Ovary (tissue), 9 donors: Measurements from ENCODE around the gene AIG1. TPM values are rescaled to one million over a fixed set of nuclear protein-coding genes. Genes with fewer than 3 reads are reported as not detected.

ENCODE experiments used
- DNase-seq, 5 donors: peaks; one replicate each; pipeline ENCODE4 v3.0.0-alpha.2; 2019 to 2020
- H3K27ac ChIP-seq, 2 donors: fragments of 200-600 bp; one replicate each; pipeline versions ENCODE4 v1.5.1 to v1.8.0; 2019 to 2022
- H3K27me3 ChIP-seq: fragments of 200-600 bp; one replicate; pipeline ENCODE4 v1.8.0; 2022
- H3K36me3 ChIP-seq: fragments of 200-600 bp; sonication (generic); one replicate; pipeline ENCODE4 v1.5.1; 2019
- H3K4me1 ChIP-seq: one replicate; pipeline ENCODE4 v1.8.1; 2013; ENCODE audit warnings: mild to moderate bottlenecking, moderate library complexity; ENCODE audit not compliant: insufficient read depth
- H3K4me3 ChIP-seq: fragments of 200-600 bp; sonication (generic); one replicate; pipeline ENCODE4 v1.5.1; 2017
- H3K9me3 ChIP-seq, 2 donors: fragments of 200-600 bp in 1 of 2; sonication (generic) in 1 of 2; one replicate each; pipeline versions ENCODE4 v1.5.1 to v1.8.1; 2013 to 2019; ENCODE audit warnings: mild to moderate bottlenecking in 1 of 2, moderate library complexity in 1 of 2
- EP300 ChIP-seq: sonication (generic); formaldehyde crosslinking; IDR thresholded peaks from one replicate; pipeline ENCODE4 v1.6.1; 2017; ENCODE audit warnings: antibody characterized with exemption
- POLR2A ChIP-seq: fragments of 450-650 bp; IDR thresholded peaks from one replicate; pipeline ENCODE4 v1.6.1; 2017; ENCODE audit warnings: antibody characterized with exemption, mild to moderate bottlenecking, moderate library complexity
- WGBS, 3 donors: extraction: QIAGEN DNeasy Blood & Tissue Kit in 1 of 3; methylation state at CpG; one replicate each; pipeline versions ENCODE4 v1.1.5 to v1.1.7; 2013 to 2017; 5-methylcytosine and 5-hydroxymethylcytosine counted together
- intact Hi-C, 4 donors: fragments of 100-400 bp; cut with DNase I; formaldehyde crosslinking; loops; one replicate each; pipeline versions ENCODE4 v1.11.0 to v1.15.1; 2022 to 2023
- polyA plus RNA-seq, 2 donors: library from polyadenylated mRNA; stranded (reverse); fragments of 200-250 nt in 1 of 2; fragments of 350-450 nt in 1 of 2; fragmentation: Illumina TruSeq in 1 of 2; extraction: RNeasy Lipid Tissue Mini Kit (QIAGEN cat#74804) in 1 of 2; gene quantifications; one replicate each; pipeline ENCODE4 v1.2.3, GENCODE V29; 2013 to 2014
- total RNA-seq, 7 donors: library from RNA; depleted of rRNA in 2 of 7; stranded (reverse); fragments of >200 nt in 2 of 7; fragmentation: NEBNext Ultra II Directional in 3 of 7; extraction: Animal tissue kit (Norgen Biotek cat#: 25700) in 3 of 7; gene quantifications; one replicate each; pipeline versions ENCODE4 v1.1.0 to v1.2.4, GENCODE V29; 2016 to 2023
- TF ChIP-seq, protein P1 (sequence below), 3 donors: fragments of 450-650 bp in 2 of 3; fragments of 200-600 bp in 1 of 3; IDR thresholded peaks; one replicate each; pipeline versions ENCODE4 v1.5.1 to v1.8.0; 2016 to 2022; ENCODE audit warnings: antibody characterized with exemption in 3 of 3, mild to moderate bottlenecking in 1 of 3
- donor health status: DM: no; HTN: no; CAD: no; lungs with moderate emphysema.
- donor health status: DM: no; HTN: no; CAD: no.
- donor health status: Bipolar disorder and iron deficiency.
- donor health status: DM: yes; HTN: yes; CAD: no.
- donor health status: DM: no; HTN: no; CAD: no.
- donor health status: DM: yes; HTN: yes; CAD: no.

AIG1 gene
- total and polyA plus RNA-seq, 9 donors = 27.8 to 91.0 (median 37.3) TPM

DNA sequence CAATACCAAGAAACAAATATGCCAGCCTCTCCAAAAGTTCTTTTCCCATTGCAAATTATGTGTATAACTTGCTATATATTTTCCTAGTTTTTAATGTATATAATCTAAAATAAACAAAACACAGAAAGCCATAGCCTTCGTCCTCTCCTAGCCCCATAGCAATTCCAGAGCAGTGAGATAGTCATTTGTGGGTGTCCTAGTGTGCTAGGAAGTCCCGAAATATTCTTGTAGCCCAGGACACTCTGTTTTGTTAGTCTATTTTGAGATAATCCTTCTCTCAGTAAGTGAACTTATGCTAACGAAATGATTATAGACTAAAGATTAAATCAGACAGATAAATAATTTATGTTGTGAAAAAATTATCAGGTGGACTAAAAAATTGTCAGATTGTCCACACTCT, 90.7 kb downstream of the AIG1 start:
- Histone ChIP-seq H3K4me3 (no peak overlapping the region), H3K27me3 (no peaks in the 10 kb centered on the region), H3K9me3 (no peaks in the 10 kb centered on the region), H3K27ac (no peak overlapping the region), H3K4me1 (no peaks in the 10 kb centered on the region), H3K36me3 (no peaks in the 10 kb centered on the region)
- WGBS, 3 donors = 93 to 98% (median 93%) methylated on average over 3 of the region's 3 CpGs
- TF ChIP-seq EP300 = no peak
- TF ChIP-seq POLR2A = no peak
- TF ChIP-seq, protein P1, sequence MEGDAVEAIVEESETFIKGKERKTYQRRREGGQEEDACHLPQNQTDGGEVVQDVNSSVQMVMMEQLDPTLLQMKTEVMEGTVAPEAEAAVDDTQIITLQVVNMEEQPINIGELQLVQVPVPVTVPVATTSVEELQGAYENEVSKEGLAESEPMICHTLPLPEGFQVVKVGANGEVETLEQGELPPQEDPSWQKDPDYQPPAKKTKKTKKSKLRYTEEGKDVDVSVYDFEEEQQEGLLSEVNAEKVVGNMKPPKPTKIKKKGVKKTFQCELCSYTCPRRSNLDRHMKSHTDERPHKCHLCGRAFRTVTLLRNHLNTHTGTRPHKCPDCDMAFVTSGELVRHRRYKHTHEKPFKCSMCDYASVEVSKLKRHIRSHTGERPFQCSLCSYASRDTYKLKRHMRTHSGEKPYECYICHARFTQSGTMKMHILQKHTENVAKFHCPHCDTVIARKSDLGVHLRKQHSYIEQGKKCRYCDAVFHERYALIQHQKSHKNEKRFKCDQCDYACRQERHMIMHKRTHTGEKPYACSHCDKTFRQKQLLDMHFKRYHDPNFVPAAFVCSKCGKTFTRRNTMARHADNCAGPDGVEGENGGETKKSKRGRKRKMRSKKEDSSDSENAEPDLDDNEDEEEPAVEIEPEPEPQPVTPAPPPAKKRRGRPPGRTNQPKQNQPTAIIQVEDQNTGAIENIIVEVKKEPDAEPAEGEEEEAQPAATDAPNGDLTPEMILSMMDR (IDR thresholded peaks at IDR 0.05) = no peak
- intact Hi-C loops = no loop called here
- no peak for DNase-seq

DNA sequence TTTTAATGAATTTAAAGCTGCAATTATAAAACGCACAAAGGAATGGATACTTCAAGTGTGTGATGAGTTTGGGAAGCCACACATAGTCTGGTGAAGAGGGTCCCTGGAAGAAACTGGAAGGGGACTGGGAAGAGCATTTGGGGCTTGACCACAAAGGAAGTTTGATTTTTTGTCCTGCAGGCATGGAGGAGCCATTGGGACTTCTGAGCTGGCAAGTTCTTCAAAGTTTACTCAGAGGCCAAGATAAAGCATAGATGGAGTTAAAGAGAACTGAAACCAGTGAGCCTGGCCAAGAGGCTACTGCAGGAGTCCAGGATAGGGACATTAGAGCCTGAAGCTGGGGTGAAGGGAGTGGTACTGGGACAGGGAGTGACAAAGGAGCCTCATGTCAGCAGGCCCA, 95.0 kb downstream of the AIG1 start:
- Histone ChIP-seq H3K27me3 (no peaks in the 10 kb centered on the region), H3K9me3 (no peaks in the 10 kb centered on the region), H3K4me3 (no peak overlapping the region), H3K36me3 (no peaks in the 10 kb centered on the region), H3K27ac (no peak overlapping the region), H3K4me1 (no peaks in the 10 kb centered on the region)
- DNase-seq = no peak
- no peak for TF ChIP-seq POLR2A
- WGBS, 3 donors = 95 to 100% (median 98%) methylated on average over 1 of the region's 1 CpG
- intact Hi-C loops = no loop called here

DNA sequence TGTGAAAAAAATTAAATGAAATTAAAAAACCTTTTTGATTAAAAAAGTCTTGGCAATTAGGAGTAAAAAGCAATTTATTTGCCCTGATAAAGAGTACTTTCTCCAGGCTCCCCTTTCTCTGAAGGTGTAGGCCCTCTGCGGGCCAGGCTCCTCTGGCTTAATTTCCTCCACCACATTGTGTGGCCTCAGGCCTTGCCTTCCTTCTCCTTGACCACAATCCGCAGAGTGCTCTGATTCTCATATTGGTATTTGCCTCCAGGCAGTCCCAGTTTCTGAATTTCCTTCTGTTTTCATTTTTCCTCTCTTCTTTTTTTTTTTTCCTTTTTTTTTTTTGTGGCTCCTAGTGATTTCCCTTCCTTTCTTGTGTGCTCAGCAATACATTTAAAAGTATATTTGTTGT, 96.4 kb downstream of the AIG1 start:
- TF ChIP-seq, protein P1 (IDR thresholded peaks at IDR 0.05) = no peak
- TF ChIP-seq EP300 (no peak), POLR2A (no peak)
- 47 to 91% (median 89%) methylated on average over 2 of the region's 2 CpGs for WGBS, 3 donors
- Histone ChIP-seq H3K27ac (no peak overlapping the region), H3K4me3 (no peak overlapping the region), H3K4me1 (no peaks in the 10 kb centered on the region), H3K36me3 (no peaks in the 10 kb centered on the region), H3K9me3 (no peaks in the 10 kb centered on the region), H3K27me3 (no peaks in the 10 kb centered on the region)
- intact Hi-C loops = no loop called here
- no peak for DNase-seq

DNA sequence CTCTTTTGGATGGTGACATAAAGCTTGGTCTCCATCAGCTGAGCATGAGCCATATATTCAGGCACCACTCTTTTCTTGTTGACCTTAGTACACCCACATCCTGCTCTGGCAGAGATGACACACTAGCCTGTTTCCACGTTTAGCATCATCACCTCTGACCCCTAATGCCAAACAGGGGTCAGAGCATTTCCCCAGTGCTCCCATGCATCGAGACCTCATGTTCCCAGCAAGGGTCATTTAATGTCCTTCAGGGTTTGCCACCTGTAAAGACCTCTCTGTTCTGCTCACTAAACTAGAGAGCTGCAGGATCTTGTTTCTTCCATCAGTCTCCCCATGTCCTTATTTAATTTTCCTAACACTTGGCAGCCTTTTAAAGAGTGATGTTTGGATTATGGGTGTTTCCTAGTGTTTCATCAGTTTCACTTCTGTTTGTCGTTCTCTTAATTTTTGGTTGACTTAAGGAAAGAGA, 97.5 kb downstream of the AIG1 start:
- Histone ChIP-seq H3K9me3 (no peaks in the 10 kb centered on the region), H3K4me3 (no peak overlapping the region), H3K4me1 (no peaks in the 10 kb centered on the region), H3K27me3 (no peaks in the 10 kb centered on the region), H3K36me3 (no peaks in the 10 kb centered on the region), H3K27ac (no peak overlapping the region)
- WGBS, 3 donors = 47 to 52% (median 49%) methylated on average over 3 of the region's 3 CpGs
- DNase-seq = no peak
- TF ChIP-seq, protein P1 (IDR thresholded peaks at IDR 0.05) = no peak
- no peak for TF ChIP-seq POLR2A
- TF ChIP-seq EP300 = no peak
- intact Hi-C loops = no loop called here

DNA sequence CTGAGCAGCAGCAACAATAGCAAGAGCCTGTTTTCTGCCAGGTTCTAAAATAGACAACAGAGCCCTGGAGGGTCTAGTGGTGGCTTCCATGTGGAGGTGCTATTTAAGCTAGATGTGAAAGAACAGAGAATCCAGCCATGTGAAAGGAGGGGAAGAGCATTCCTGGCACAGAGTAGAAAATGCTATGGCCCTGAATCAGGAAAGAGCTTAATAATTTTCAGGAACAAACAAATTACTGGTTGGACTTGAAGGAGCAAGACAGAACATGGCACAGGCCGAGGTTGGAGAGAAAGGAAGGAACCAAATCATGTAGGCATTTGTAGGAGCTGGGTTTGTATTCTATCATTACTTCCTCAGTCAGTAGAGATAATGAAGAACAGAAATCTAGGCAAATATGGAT, 98.3 kb downstream of the AIG1 start:
- Histone ChIP-seq H3K27me3 (no peaks in the 10 kb centered on the region), H3K4me1 (no peaks in the 10 kb centered on the region), H3K9me3 (no peaks in the 10 kb centered on the region), H3K27ac (no peak overlapping the region), H3K4me3 (no peak overlapping the region), H3K36me3 (no peaks in the 10 kb centered on the region)
- WGBS, 3 donors = 92 to 96% (median 94%) methylated on average over 1 of the region's 1 CpG
- no peak for TF ChIP-seq EP300
- TF ChIP-seq POLR2A = no peak
- TF ChIP-seq, protein P1 (IDR thresholded peaks at IDR 0.05) = no peak
- intact Hi-C loops = no loop called here
- no peak for DNase-seq
